ENCODE measurements around the gene FIBP.

FIBP gene

DNA sequence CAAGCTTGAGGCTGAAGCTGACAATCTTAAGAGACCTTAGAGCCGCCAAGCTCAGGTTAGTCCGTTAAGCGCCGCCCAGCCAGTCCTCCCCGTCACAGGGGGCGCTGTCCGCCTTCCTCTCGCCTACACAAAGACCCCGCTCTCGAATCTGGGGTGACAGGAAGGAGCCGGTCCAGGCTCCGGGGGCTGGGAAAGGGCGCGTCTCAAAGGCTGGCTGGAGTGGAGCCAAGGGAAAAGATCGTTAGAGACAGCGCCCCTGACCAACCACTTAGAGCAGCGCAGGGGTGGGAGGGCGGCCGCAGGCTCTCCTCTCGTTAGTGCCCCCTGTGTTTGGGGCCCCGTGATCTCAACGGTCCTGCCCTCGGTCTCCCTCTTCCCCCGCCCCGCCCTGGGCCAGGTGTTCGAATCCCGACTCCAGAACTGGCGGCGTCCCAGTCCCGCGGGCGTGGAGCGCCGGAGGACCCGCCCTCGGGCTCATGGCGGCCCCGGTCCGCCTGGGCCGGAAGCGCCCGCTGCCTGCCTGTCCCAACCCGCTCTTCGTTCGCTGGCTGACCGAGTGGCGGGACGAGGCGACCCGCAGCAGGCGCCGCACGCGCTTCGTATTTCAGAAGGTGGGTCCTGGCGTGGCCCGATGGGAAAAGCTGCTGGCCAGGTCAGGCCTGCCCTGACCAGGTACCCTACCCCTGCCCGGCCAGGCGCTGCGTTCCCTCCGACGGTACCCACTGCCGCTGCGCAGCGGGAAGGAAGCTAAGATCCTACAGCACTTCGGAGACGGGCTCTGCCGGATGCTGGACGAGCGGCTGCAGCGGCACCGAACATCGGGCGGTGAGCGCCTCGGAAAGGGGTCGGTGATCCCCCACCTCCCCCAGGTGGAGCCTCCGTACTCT, 27.8 kb downstream of the FIBP start, which contains the start of gene MUS81:
Gene MUS81, plus strand, starts transcription at position 156 of the 887 bp plus-strand sequence. Its CDS starts 321 bp downstream, at position 477.
- peak; percentile 91 to 96 (median 93) for DNase-seq (ENCODE audit: low read depth in 2 of 3, low spot score in 1 of 3)

DNA sequence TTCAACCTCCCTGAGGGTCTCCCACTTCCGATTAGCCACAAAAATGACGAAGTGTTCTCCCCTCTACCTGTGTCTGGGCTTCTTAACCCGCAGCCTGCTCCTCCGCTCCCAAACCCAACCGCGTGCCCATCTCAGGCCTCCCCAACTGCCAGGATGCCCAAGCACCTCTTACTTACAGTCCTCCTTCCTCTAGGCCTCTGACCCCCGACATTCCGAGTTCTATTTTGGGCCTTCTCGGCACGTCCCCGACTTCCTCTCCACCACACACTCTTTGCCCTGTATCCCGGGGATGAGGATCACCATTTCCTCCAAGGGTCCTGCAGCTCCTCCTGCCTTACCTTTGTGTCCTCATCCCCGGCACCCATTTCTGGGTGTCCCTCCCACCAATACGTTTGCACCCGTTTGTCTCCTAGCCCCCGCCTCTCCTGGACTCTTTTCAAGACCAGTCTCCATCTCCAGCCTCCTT, 28.4 kb downstream of the FIBP start:
- peak in 1 of 3 donors; percentile 37 for DNase-seq (ENCODE audit: low read depth in 2 of 3, low spot score in 1 of 3)

GRCh38 chr11:65859095-65859811, 29.0 kb downstream of the FIBP start:
- DNase-seq (ENCODE audit: low read depth in 2 of 3, low spot score in 1 of 3) = peak; percentile 93 to 99 (median 97)

DNA sequence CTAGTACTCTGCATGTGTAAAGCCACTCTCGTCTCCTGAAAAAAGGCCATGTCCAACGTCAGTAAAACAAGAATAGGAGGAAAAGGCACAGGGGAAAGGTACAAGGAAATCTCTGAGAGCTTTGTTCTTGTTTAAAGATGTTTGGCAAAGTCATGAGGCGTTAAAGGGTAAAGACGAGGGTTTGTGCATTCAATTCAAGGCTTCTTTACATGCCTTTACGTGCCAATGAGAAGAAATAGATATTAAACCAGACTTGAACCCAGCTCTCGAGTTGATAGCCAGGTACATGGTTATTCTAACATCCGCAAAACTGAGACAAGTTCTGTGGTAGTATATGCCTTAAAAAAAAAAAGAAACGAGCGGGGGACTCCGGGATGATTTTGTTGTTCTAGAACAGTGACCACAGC, 29.6 kb downstream of the FIBP start:
- DNase-seq (ENCODE audit: low read depth in 2 of 3, low spot score in 1 of 3) = no peak

- peak; percentile 91 to 97 (median 97) for DNase-seq (ENCODE audit: low read depth in 2 of 3, low spot score in 1 of 3)
Measured at GRCh38 chr11:65857853-65858680, 30.2 kb downstream of the FIBP start, which contains the start of gene CFL1. TSS of gene CFL1 (minus strand) at chr11:65858180. CDS start at chr11:65858099, 81 bp downstream.

GRCh38 chr11:65857500-65857852, 30.8 kb downstream of the FIBP start:
- DNase-seq (ENCODE audit: low read depth in 2 of 3, low spot score in 1 of 3) = peak in 1 of 3 donors; percentile 50

DNA sequence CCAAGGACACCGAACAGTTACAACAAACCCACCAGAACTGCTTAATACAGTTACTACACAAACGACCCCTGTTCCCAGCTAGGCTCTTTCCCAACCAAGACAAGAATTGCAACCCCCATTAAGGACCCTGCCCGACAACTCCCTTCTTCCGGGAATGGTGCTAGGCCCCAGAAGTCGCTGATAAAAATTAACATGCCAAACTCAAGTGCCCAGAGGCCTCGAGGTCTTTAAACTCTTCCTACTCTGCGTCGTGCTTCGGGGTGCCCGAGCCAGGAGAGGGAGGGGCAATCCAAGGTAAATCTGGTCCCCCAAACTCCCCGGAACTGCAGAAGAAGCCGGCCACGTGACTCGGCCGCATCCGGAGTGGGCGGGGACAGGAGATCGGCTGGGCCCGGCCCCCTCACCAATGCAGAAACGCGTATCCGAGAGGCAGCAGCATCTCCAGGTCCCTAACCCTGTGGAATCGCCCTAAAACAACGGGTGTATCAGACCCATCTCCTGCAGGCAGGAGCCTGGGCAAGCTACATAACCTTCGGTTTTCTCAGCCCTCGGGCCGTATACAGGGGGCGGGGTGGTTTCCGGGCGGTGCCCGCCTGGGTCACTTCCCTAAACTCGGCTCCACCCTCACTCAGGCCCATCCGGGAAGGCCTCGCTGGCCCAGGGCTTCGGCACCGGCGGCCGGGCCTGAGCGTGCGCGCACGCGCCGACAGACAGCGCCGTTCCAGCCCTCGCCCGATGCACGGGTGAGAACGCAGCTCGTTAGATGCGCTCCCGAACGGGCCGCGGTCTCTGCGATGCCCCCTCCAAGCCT, 31.4 kb downstream of the FIBP start:
- DNase-seq (ENCODE audit: low read depth in 2 of 3, low spot score in 1 of 3) = peak; percentile 65 to 77 (median 75)

- no peak for DNase-seq (ENCODE audit: low read depth in 2 of 3, low spot score in 1 of 3)
Measured at GRCh38 chr11:65855927-65856363, 32.3 kb downstream of the FIBP start.

DNA sequence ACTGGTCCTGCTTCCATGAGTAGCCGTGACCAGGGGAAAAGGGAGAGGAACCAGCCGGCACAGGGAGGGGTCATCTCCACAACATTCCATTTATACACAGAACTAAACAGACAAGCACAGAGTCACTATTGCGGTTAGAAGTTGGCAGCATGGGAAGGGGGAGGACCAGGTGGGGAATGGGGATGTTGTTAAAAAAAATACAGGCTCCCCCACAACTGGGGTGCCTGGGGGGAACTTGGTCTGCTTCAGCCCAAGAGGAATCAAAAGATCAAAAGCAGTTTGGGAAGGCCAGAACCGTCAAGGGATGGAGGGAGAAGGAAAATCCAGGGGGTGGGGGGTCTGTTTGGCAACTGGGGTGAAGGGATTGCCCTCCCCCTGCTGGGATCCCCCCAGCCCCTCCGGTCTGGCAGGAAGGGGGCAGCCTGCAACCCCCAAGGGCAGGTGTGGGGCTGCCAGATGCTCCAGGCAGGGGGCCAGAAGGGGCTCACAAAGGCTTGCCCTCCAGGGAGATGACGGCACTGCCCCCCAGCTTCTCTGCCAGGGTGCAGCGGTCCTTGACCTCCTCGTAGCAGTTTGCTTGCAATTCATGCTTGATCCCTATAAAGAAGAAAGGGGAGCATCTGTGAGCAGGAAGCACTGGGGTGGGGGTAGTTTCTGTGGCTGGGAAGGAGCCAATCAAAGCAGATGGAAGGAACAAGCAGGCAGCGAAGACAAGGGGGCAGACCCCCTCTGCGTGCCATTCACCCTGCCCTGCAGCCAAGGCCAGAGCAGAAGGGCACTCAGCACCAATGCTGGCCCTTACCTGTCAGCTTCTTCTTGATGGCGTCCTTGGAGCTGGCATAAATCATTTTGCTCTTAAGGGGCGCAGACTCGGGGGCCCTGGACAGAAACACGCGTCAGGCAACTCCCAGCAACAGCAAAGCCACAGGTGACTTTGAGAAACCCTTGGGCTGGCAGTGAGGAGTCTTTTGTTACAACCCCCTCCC, 33.1 kb downstream of the FIBP start:
- no peak for DNase-seq (ENCODE audit: low read depth in 2 of 3, low spot score in 1 of 3)

DNA sequence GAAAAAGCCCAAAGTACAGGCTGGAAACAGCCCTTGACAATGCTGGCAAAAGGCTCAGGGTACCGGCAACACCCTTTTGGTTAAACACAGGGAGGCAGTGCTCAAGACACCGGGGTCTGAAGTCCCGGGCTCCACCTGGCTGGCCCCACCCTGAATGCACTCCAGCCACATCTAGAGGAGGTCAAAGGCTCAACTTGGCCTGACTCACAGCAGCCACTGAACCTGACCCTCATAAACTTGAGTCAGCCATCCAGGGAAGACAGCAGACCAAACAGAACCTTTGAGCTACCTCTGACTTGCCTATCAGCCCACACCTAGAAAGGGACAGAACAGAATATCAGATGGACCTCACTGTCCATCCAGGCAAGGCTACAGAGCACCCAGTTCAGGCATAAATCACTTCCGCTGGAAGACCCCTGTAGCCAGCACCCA, 34.1 kb downstream of the FIBP start:
- DNase-seq (ENCODE audit: low read depth in 2 of 3, low spot score in 1 of 3) = no peak

- no peak for DNase-seq (ENCODE audit: low read depth in 2 of 3, low spot score in 1 of 3)
Measured at GRCh38 chr11:65853246-65853979, 34.9 kb downstream of the FIBP start.

DNA sequence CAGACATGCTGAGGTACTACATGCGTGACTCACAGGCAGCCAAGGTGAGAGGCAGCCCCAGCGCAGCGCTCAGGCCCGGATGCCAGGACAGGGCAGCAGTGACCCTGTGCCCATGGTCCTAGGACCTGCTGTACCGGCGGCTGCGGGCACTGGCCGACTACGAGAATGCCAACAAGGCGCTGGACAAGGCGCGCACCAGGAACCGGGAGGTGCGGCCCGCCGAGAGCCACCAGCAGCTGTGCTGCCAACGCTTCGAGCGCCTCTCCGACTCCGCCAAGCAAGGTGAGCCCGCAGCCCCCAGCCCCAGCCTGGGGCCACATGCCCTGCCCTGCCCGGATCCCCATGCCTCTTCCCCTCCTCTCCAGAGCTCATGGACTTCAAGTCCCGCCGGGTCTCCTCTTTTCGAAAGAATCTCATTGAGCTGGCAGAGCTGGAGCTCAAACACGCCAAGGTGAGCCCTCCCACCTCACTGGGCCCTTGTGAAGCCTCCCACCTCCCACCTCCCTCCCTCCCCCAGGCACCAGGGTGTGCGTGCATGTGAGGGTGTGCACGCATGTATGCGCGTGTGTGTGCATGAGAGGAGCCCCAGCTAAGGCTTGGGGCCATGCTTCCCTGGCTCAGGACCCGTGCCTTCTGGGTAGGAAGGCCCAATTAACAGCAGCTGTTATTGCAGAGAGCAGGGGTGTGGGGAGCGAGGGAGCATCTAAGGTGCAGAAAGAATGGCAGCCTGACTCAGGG, 35.6 kb downstream of the FIBP start:
- DNase-seq (ENCODE audit: low read depth in 2 of 3, low spot score in 1 of 3) = no peak

DNA sequence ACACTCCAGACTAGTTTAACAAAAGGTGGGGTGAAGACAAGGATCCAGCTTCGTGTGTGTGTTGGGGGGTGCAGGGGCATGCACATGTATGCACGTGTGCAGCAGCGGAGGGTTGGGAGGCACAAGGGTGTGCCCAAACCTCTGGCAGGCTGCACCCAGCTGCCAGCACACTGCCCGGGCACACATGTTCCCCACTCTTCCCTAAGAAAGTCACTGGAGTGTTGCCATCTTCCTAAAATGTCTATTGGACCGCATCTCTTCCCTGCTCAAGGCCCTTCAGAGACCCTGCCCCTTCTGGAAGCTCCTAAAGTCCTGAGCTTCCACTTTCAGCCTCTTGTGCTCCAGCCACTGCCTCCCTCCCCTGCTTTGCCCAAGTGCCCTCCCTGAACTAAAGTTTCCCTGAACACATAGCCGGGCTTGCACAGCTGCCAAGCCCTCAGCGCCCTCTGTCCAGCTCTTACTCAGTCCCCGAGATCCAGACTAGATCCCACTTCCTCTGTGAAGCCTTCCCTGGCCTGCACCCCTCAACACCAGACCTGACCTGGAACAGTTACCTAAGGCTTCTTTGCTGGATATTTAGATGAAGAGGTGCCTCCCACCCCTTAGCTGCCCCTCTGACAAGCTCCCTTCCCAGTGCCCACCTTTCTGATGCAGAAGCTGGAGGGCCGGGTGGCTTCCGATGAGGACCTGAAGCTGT, 36.3 kb downstream of the FIBP start:
- DNase-seq (ENCODE audit: low read depth in 2 of 3, low spot score in 1 of 3) = no peak

DNA sequence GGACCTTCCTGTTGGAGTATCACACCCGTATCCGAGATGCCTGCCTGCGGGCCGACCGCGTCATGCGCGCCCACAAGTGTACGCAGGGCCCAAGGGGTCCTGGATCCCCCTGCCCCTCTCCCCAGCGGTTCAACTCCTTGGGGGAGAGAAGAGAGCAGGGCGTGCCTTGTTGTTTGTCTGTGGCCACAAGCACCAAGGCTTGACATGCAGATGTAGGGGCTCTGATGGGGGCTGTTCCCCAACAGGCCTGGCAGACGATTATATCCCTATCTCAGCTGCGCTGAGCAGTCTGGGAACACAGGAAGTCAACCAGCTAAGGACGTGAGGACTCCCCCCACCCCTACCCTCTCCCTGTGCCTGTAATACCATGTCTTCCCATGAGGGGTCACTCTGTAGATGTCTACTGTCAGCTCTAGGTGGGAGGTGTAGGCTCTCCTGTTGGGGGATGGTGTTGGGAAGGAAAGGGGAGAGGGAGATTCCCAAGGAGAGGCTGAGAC, 37.1 kb downstream of the FIBP start:
- no peak for DNase-seq (ENCODE audit: low read depth in 2 of 3, low spot score in 1 of 3)

DNA sequence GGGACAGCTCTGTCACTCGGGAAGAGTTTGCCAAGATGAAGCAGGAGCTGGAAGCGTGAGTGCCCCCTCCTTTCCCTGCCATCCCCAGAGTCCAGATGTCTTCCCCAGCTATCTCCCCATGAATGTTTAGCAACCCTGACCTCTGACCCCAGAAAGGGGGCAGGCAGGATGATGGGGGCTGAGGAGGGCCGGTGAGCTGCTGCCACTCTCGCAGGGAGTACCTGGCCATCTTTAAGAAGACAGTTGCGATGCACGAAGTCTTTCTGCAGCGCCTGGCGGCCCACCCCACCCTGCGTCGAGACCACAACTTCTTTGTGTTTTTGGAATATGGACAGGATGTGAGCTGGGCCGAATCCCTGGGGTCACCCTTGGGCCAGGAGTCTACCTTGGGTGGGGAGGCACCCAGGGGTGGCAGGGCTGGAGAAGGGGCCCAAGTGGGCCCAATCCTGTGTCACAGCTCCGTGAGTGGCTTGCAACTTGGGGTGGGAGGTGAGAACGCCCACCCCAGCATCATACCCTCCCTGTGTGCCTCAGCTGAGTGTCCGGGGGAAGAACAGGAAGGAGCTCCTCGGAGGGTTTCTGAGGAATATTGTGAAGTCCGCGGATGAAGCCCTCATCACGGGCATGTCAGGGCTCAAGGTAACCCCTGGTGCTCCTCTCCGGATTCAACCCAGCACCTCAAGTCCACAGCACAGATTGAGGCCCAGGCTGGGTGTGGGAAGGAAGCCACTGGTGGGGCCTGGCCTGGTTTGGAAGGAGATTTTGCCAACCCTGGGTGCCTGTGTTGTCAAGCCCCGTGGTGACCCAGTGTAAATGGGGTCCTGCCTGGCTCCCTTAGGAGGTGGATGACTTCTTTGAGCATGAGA, 37.8 kb downstream of the FIBP start:
- DNase-seq (ENCODE audit: low read depth in 2 of 3, low spot score in 1 of 3) = no peak

GRCh38 chr11:65849771-65850216, 38.5 kb downstream of the FIBP start:
- no peak for DNase-seq (ENCODE audit: low read depth in 2 of 3, low spot score in 1 of 3)
